Stimulated activated CD4-positive, alpha-beta T cell treated with anti-CD3 and anti-CD28 coated beads, Interleukin-12 subunit alpha, Interleukin-12 subunit beta, amount 100 ng/mL, for 24 hours (primary cell): ENCODE results near the gene OTOA.
"Not testable (repeated sequence)": the region's sequence is repeated elsewhere in the genome, so short reads cannot be mapped to it uniquely, and the experiment has no call there.

ENCODE experiments used
- DNase-seq, 2 experiments: peaks; one replicate each; pipeline ENCODE4 v3.0.0-alpha.2; 2020; ENCODE audit warnings: low read depth in 2 of 2

Gene OTOA

DNA sequence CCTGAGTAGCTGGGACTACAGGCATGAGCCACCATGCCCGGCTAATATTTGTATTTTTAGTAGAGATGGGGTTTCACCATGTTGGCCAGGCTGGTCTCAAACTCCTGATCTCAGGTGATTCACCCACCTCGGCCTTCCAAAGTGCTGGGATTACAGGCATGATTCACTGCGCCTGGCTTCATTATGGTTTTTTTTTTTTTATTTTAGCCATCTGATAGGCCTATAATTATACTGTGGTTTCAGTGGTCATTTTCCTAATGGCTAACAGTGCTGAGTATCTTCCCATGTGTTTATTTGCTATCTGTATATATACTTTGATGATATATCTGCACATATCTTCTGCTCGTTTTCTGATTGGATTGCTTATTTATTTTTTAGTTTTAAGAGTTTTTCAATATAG, 10.7 kb downstream of the OTOA start:
- DNase-seq, result not testable (repeated sequence)

DNA sequence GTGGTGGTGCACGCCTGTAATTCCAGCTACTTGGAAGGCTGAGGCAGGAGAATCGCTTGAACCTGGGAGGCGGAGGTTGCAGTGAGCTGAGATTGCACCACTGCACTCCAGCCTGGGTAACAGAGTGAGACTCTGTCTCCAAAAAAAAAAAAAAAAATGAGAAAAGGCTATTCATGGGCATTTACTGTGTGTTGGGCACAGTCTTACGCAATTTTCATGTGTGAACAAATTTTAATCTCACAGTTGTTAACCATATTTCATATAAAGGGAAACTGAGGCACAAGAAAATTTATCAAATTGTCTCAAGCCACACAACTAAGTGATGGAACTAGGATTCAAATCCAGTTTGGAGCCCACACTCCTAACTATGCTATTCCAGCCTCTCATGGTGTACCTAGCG, 16.9 kb downstream of the OTOA start:
- DNase-seq, result not testable (repeated sequence)

DNA sequence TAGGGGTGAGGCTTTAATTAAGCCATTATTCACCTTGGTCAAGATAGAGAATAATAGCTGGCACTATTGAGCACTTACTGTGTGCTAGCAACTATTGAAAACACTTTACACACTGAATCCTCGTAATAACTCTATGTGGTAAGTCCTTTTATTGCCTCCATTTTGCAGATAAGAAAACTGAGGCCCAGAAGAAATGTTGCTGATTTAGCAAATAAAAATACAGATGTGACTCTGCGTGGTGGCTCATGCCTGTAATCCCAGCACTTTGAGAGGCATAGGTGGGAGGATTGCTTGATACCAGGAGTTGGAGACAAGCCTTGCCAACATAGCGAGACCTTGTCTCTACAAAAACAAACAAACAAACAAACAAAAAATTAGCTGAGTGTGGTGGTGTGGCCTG, 19.4 kb downstream of the OTOA start:
- DNase-seq, result no peak

DNA sequence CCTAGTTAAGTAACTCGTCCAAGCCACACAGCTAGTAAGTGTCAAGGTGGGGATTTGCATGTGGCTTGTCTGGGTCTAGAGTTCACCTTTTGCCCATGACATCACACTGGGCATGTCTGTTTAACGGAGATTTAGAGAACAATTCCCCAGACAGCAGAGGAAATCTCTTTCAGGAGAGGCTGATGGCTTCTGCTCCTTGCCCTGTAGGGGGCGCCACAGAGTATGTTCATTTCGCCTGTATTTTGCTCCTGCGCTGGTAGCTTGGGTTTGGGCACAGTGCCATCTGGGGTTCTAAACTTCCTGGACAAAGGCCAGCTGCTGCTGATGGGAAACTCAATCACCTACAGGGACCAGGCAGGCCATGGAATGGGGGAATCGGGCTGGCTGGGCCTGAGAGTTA, 20.4 kb downstream of the OTOA start:
- DNase-seq, result peak in 1 of 2 experiments; percentile 31

DNA sequence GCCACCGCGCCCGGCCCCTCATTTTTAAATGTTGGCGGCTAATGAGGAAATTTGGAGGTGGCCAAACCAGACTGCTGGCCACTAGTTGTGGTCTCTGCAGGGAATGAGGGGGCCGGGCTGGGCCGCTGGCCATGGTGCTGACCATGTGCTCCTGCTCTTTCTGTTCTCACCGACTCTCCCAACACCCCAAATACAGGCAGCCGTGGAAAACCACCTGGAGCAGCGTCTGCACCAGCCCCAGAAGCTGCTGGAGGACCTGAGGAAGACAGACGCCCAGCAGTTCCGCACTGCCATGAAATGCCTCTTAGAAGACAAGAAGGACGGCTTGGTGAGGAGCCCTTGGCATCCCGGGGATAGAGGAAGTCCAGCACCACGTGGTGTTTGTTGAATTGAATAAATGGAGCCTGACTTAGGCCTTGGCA, 21.3 kb downstream of the OTOA start:
- DNase-seq, result no peak

DNA sequence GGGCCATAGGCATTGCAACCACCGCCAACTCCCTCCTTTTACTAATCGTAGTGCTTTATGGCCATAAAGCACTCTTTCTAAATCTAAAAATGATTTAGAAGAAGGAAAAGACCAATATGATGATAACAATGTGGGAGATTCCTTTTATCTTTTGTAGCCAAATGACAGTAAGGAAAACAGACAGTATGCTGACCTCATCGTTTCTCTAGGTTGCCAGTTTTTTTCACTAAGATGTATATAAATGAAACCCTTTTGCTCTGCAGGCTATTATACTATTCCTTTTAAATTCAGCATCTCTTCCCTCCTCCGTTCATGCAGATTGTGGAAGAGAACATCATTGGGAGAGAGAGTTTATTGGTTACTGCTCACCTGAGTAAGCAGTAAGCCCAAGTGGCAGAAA, 25.3 kb downstream of the OTOA start:
- no peak for DNase-seq

DNA sequence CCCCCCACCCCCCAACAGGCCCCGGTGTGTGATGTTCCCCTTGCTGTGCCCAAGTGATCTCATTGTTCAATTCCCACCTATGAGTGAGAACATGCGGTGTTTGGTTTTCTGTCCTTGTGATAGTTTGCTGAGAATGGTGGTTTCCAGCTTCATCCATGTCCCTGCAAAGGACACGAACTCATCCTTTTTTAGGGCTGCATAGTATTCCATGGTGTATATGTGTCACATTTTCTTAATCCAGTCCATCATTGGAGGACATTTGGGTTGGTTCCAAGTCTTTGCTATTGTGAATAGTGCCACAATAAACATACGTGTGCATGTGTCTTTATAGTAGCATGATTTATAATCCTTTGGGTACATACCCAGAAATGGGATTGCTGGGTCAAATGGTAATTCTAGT, 27.2 kb downstream of the OTOA start:
- DNase-seq, result not testable (repeated sequence)

DNA sequence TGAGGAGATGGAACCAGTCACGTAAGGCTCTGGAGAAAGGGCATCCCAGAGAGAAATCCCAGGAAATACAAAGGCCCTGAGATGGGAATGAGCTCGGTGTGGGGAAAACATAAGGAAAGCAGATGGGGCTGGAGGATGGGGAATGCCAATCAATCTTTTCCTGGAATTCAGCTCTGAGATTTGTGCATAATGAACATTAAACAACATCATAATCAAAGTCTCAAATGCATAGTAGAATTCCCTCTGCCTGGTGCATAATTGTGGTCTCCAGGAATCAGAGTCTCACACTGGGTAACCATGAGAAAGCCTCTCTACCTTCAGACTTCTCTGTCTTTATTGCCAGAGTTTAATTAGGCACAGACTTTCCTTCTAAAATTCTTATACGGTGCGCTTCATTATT, 30.8 kb downstream of the OTOA start:
- no peak for DNase-seq

DNA sequence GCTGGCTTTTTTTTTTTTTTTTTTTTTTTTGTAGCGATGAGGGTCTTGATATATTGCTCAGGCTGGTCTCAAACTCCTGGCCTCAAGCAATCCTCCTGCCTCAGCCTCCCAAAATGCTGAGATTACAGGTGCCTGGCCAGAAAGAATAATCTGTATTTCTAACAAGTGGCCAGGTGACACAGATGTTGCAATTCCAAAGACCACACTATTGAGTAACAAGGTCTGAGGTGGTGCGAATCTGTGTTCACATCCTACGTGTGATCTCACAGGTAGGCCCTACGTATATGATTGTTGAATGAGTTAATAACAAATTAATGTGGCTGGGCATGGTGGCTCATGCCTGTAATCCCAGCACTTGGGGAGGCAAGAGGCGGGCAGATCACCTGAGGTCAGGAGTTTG, 33.3 kb downstream of the OTOA start:
- no peak for DNase-seq

DNA sequence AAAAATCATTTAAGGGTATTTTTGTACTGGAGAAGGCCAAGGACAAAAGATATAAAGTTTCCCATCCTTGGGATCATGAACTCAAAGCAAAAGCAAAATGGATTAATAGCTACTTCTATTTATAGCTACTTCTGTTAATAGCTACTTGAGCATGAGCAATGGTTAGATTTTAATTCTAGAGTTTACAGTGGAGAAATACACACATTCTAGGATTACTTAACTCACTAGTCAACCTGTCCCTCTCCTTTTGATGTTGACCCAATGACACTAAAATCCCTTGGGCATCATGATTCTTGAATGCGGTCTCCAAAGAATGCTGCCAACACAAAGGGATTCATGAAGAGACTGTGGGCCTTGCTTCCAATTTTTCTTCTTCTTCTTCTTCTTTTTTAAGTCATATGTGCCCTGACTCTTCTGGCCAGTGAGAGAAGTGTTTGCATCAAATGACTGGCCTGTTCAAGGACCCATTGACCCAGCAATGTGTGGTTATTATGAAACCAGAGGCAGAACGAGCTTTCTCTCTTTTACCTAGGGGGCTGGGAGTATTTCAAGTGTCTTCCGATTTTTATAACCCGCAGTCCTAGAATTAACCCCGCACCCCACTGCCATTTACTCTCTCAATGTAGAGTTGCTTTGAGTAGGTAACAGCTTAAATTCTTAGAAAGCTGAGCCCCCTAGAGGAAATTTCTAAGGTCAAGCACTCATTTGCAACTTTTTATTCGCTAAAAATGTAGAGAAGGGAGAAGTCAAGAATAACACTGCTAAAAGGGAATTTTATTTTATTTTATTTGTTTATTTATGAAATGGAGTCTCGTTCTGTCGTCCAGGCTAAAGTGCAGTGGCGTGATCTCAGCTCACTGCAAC, 34.6 kb downstream of the OTOA start:
- DNase-seq, result no peak

DNA sequence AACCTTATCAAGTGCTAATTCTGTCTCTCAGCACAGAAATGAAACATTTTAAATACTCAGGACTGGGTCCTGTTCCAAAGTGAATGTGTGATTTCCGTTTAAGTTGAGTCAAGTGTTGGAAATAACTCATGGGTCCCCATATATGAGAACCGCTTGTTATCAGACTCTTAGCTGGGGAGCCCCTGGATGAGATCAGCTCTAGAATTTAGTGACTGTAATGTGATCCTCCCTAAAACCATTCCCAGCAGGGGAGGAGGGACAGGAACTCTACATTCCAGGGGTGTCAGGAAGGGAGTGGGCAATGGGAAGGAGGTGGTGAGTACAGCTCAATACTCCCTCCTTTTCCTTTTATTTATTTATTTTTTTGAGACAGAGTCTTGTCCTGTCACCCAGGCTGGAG, 37.5 kb downstream of the OTOA start:
- DNase-seq, result no peak

DNA sequence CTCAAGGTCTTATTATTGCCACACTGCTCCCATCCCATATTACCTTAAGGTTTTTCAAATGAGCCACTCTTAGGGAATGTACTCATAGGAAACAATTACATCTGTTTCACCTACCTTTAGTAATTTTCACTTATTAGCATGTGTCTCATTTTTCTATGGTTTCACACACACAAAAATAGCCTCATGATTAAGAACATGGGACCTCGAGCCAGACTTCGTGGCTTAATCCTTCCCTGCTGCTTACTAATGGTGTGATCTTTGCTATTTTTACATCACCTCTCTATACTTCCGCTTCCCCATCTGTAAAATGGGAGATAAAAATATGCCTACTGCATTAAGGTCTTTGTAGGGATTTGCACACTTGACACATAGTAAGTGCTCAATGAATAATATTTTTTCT, 38.5 kb downstream of the OTOA start:
- DNase-seq, result no peak

DNA sequence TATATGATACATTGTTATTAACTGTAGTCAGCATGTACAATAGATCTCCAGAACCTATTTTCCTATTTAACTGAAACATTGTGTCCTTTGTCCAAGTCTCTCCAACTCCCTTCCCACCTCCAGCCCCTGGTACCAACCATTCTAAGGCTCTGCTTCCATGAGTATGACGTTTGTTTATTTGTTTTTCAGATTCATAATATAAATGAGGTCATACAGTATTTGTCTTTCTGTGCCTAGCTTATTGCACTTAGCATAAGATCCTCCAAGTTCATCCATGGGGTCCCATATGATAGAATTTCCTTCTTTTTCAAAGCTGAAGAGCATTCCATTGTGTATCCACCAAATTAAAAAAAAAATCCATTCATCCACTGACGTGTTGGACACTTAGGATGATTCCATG, 39.4 kb downstream of the OTOA start:
- no peak for DNase-seq

DNA sequence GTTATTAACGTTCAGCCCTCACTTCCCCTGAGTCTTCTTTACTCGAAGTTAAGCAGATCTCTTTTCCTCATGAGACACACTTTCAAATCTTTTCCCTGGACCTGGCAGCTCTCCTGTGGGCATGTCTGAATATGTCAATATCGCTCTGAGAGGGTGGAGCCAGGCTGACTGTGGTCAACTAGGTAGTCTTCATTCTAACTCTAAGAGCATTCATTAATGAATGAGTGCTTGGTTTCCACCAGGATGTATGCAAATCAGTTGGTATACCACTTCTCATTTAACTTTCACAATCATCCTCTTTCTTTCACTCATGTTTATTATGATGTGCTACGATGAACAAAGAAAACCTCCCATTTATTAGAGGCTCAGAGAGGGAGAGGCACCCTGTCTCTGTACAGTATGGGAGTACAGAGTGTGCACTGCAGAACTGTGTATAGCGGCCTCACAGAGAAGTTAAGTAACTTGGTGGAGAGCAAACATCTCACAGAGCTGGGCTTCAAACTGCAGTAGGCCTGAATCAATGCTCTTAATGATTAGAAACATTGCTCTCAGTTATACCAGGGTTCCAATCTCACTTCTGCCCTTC, 39.9 kb downstream of the OTOA start:
- DNase-seq, result no peak

DNA sequence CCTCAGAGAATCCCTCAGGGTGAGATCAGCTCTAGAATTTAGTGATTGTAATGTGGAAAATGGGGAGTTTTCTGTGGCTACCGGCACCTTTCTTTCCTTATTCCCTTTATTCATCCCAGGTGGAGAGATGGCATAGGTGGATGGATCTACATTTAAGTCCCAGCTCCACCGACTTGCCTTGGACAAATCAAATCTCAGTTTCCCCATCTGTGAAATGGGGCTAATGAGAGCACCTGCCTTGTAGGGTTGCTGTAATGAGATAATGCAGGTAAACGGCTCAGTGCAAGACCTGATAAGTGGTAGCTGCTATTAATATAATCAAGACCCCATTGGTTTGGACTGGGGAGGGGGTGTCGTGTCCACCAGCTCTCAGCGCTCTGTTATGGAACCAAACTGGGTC, 40.5 kb downstream of the OTOA start:
- no peak for DNase-seq

DNA sequence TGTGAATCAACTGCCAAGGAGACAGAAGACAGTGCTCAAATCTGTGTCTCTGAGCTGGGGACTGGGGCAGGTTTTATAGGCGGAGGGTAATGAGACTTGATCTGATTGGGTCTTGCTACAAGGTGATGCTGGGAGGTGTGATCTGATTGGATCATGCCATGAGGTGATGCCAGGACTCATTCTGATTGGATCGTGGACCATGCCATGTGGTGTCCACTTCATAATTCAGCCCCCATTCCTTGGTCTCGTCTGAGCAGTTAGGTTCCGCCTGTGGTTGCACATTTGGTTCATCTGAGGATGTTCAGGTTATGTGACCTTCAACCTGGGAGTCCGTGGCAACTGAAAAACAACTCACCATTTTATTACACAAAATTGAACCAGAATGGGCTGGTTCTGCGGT, 41.0 kb downstream of the OTOA start:
- DNase-seq, result no peak

DNA sequence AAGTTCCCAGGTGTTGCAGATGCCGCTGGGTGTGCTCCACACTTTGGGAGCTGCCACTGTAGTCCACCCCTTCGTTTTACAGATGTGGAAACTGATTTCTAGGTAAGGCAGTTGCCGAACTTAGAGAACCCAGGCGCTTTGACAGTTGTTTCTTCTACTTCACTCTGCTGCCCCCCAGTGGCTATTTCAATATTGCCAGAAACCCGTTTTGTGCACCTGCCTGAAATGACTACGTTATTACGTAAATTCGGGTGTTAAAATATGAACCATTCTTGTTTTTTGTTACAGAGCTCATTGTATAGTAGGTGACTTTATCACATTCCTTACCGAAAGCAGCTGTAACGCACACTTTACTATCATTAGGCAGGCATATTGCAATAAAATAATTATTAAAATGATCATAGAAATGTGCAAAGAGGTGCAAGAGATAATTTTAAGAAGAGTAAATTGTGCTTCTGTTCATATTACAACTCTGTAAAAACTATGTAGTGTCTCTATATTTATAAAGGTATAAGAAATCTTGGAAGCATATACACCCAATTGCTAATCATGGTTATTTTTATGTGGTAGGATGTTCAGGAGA, 44.9 kb downstream of the OTOA start:
- DNase-seq, result peak; percentile 58 to 88

DNA sequence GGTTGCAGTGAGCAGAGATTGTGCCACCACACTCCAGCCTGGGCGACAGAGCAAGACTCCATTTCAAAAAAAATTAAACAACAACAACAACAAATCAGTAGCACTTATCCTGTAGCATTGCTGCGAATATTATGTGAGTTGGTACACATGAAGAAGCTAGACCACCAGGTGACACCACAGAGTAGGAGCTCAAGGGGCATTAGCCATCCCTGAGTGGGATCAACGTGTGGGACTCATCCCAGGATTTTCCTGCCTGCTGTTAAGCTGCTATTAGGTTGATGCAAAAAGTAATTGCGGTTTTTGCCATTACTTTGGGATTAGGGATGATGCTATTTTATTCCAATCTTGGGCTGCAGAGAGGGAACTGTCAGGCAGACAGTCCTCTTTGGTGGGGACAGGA, 47.2 kb downstream of the OTOA start:
- DNase-seq, result no peak

DNA sequence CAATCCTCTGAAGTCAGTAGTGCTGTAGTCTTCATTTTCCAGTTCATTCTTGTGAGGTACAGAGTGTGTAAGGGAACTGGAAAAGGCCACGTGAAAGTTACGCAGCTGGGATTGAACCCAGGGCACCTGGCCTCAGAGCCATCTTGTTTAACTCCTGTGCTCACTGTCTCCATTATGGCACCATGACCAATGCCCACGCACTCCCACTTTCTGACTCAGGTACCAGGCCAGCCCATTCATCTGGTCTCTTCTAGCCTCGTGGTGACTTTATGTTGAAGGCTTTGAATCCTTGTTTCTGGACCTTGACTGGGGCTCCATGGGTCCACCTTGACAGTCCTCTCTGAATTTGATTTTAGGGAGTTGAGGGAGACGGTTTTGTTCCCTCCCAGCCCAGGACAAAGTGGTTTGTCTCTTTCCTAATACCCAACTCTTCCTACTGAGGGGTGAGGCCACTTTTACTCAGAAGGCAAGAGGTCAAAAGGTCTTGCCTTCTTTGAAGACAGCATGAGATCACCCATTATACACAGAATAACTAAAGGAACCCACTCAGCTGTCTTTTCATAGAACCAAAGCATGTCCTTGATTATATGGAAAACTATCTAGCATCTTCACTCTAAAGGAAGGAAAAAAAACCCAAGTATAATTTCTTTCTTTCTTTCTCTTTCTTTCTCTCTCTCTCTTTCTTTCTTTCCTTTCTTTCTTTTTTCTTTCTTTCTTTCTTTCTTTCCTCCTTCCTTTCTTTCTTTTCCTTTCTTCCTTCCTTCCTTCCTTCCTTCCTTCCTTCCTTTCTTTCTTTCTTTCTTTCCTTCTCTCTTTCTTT, 50.0 kb downstream of the OTOA start:
- DNase-seq, result no peak

DNA sequence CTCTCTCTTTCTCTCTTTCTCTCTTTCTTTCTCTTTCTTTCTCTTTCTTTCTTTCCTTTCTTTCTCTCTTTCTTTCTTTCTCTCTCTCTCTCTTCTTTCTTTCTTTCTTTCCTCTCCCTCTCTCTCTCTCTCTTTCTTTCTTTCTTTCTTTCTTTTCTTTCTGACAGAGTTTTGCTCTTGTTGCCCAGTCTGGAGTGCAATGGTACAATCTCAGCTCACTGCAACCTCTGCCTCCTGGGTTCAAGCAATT, 50.5 kb downstream of the OTOA start:
- DNase-seq, result not testable (repeated sequence)

DNA sequence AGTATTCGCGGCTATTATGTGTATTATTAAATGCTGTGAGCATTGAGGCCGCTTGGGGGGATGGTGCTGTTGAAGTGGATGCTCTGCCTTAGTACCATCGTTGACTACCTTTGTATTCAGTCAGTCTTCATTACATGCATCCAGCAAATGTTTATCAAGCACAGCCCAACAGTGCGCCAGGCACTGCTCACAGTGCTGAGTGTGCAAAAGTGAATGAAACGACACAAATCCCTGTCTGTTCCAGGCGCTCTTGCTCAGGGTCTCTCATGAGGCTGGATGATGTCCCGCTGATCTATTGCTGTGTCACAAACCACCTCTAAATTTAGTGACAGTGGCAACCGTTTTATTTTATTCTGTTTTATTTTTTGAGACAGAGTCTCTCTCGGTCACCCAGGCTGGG, 53.8 kb downstream of the OTOA start:
- DNase-seq, result no peak

DNA sequence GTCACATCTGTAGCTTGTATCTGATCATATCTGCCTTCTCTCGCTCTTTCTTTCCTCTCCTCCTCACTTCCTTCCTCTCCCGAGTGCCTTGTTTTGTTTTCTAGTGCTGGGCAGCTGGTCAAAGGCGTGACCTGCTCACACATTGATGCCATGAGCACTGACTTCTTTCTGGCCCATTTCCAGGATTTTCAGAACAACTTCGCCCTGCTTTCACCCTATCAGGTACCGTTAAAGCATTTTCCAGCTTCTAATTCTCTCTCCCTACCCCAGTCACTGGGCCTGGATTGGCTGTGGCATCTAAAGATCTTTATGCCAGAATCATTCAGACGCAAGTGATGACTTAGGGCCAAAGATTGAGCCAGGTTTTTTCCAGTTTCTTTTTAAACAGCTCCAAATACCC, 55.5 kb downstream of the OTOA start:
- no peak for DNase-seq

DNA sequence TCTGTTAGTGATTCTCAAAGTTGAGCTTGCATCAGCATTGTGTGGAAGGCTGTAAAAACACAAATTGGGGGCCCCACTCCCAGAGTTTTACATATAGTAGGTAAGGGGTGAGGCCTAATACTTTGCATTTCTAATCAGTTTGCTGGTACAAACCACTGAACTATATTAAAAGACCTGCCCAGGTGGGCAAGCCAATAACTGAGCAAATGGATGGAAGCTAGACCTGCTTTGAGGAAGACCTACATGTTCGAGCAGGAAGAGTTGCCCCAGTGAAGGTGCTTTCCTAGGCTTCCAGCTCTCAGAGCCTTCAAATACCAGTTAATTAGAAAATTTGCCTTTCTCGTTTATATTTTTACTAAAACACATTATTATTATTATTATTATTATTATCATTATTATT, 56.8 kb downstream of the OTOA start:
- no peak for DNase-seq
